Breast epithelium (tissue), 3 donors: ENCODE measurements around the gene SMIM30.

Experiments
- POLR2A ChIP-seq: fragments of 450-650 bp; IDR thresholded peaks from one replicate; pipeline ENCODE4 v1.6.1; 2016; ENCODE audit warnings: antibody characterized with exemption, mild to moderate bottlenecking, moderate library complexity
- POLR2AphosphoS5 ChIP-seq, 3 donors: sonication (generic); formaldehyde crosslinking; IDR thresholded peaks; one replicate each; pipeline ENCODE4 v1.6.1; 2017; ENCODE audit warnings: antibody characterized with exemption in 3 of 3
- TF ChIP-seq, protein P1 (sequence below), 3 donors: fragments of 450-650 bp; IDR thresholded peaks; one replicate each; pipeline ENCODE4 v1.5.1; 2016 to 2017; ENCODE audit warnings: antibody characterized with exemption in 3 of 3, mild to moderate bottlenecking in 3 of 3, moderate library complexity in 3 of 3

DNA sequence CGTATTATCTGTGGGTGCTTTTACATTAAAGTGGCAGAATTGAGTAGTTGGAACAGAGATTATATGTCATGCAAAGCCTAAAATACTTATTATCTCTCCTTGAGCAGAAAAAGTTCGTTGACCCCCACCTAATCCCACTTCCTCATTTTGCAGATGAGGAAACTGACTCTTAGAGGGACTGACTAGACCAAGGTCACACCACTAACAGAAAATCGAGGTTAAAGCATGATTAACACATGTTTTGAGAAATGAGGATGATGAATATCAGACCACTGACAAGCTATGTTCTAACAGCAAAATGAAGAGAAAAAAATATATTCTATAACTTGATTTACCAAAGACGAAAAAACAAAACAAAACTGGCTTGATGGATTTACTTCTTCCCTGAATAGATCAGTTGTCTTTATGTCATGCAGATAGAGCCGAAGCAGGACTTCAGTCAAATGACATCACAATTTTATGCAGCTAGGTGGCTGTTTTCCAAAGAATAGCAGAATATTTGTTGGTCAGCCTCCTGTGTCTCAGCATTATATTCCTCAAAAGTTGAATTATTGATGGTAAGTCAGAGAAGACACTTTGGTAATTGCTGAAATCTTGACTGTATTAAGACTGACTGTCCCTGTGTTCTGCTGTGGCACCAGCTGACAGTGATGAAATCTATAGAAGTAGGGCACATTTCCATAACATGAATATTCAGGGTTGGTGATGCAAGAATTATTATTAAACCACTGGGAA is 24.2 kb upstream of the SMIM30 start:
- no peak for TF ChIP-seq POLR2AphosphoS5 (IDR thresholded peaks at IDR 0.05)
- TF ChIP-seq, protein P1, sequence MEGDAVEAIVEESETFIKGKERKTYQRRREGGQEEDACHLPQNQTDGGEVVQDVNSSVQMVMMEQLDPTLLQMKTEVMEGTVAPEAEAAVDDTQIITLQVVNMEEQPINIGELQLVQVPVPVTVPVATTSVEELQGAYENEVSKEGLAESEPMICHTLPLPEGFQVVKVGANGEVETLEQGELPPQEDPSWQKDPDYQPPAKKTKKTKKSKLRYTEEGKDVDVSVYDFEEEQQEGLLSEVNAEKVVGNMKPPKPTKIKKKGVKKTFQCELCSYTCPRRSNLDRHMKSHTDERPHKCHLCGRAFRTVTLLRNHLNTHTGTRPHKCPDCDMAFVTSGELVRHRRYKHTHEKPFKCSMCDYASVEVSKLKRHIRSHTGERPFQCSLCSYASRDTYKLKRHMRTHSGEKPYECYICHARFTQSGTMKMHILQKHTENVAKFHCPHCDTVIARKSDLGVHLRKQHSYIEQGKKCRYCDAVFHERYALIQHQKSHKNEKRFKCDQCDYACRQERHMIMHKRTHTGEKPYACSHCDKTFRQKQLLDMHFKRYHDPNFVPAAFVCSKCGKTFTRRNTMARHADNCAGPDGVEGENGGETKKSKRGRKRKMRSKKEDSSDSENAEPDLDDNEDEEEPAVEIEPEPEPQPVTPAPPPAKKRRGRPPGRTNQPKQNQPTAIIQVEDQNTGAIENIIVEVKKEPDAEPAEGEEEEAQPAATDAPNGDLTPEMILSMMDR (IDR thresholded peaks at IDR 0.05), result no peak
- TF ChIP-seq POLR2A, result no peak
